ENCODE results near the gene SSR4.

Gene SSR4

GRCh38 chrX:153782871-153783270 is 11.6 kb upstream of the SSR4 start:
- Histone ChIP-seq H3K9ac (ENCODE audit: low read depth in 1 of 2, low read length in 2 of 2) (no peak overlapping the region), H3K27ac (ENCODE audit: low read depth, low read length) (no peak overlapping the region), H3K4me3 (ENCODE audit: low read depth in 1 of 2, low read length in 2 of 2) (no peak overlapping the region), H3K9me3 (ENCODE audit: control insufficient read depth in 1 of 2, low read length in 2 of 2) (no peaks in the 10 kb centered on the region), H3K4me1 (ENCODE audit: control insufficient read depth in 1 of 2, insufficient read depth in 2 of 2, low read length in 2 of 2) (peaks cover 0 to 7% of the 10 kb centered on the region in 2 donors), H3K27me3 (ENCODE audit: control insufficient read depth in 1 of 2, insufficient read depth in 2 of 2, low read length in 2 of 2) (peaks cover 0 to 9% of the 10 kb centered on the region in 2 donors), H3K36me3 (ENCODE audit: control insufficient read depth in 1 of 2, insufficient read depth in 2 of 2, low read length in 2 of 2) (peaks cover 0 to 22% of the 10 kb centered on the region in 2 donors)

- H3K27me3 ChIP-seq (ENCODE audit: control insufficient read depth in 1 of 2, insufficient read depth in 2 of 2, low read length in 2 of 2) = peaks cover 0 to 9% of the 10 kb centered on the region in 2 donors
- no peak overlapping the region for H3K27ac ChIP-seq (ENCODE audit: low read depth, low read length)
- peaks cover 0 to 7% of the 10 kb centered on the region in 2 donors for H3K4me1 ChIP-seq (ENCODE audit: control insufficient read depth in 1 of 2, insufficient read depth in 2 of 2, low read length in 2 of 2)
- H3K36me3 ChIP-seq (ENCODE audit: control insufficient read depth in 1 of 2, insufficient read depth in 2 of 2, low read length in 2 of 2) = peaks cover 0 to 26% of the 10 kb centered on the region in 2 donors
- H3K9ac ChIP-seq (ENCODE audit: low read depth in 1 of 2, low read length in 2 of 2) = no peak overlapping the region
- no peaks in the 10 kb centered on the region for H3K9me3 ChIP-seq (ENCODE audit: control insufficient read depth in 1 of 2, low read length in 2 of 2)
- H3K4me3 ChIP-seq (ENCODE audit: low read depth in 1 of 2, low read length in 2 of 2) = no peak overlapping the region
These were observed 11.0 kb upstream of the SSR4 start for GRCh38 chrX:153783378-153784013.

GRCh38 chrX:153784325-153784967 is 10.0 kb upstream of the SSR4 start:
- Histone ChIP-seq H3K9ac (ENCODE audit: low read depth in 1 of 2, low read length in 2 of 2) (no peak overlapping the region), H3K4me3 (ENCODE audit: low read depth in 1 of 2, low read length in 2 of 2) (no peak overlapping the region), H3K36me3 (ENCODE audit: control insufficient read depth in 1 of 2, insufficient read depth in 2 of 2, low read length in 2 of 2) (peaks cover 0 to 29% of the 10 kb centered on the region in 2 donors), H3K27ac (ENCODE audit: low read depth, low read length) (no peak overlapping the region), H3K27me3 (ENCODE audit: control insufficient read depth in 1 of 2, insufficient read depth in 2 of 2, low read length in 2 of 2) (peaks cover 0 to 9% of the 10 kb centered on the region in 2 donors), H3K9me3 (ENCODE audit: control insufficient read depth in 1 of 2, low read length in 2 of 2) (no peaks in the 10 kb centered on the region), H3K4me1 (ENCODE audit: control insufficient read depth in 1 of 2, insufficient read depth in 2 of 2, low read length in 2 of 2) (peaks cover 0 to 7% of the 10 kb centered on the region in 2 donors)

- Histone ChIP-seq H3K27me3 (ENCODE audit: control insufficient read depth in 1 of 2, insufficient read depth in 2 of 2, low read length in 2 of 2) (no peaks in the 10 kb centered on the region), H3K4me3 (ENCODE audit: low read depth in 1 of 2, low read length in 2 of 2) (no peak overlapping the region), H3K4me1 (ENCODE audit: control insufficient read depth in 1 of 2, insufficient read depth in 2 of 2, low read length in 2 of 2) (no peaks in the 10 kb centered on the region), H3K9me3 (ENCODE audit: control insufficient read depth in 1 of 2, low read length in 2 of 2) (no peaks in the 10 kb centered on the region), H3K9ac (ENCODE audit: low read depth in 1 of 2, low read length in 2 of 2) (no peak overlapping the region), H3K36me3 (ENCODE audit: control insufficient read depth in 1 of 2, insufficient read depth in 2 of 2, low read length in 2 of 2) (peaks cover 0 to 35% of the 10 kb centered on the region in 2 donors), H3K27ac (ENCODE audit: low read depth, low read length) (no peak overlapping the region)
These were observed 7.8 kb upstream of the SSR4 start for GRCh38 chrX:153786669-153787068.

- H3K27ac ChIP-seq (ENCODE audit: low read depth, low read length) = no peak overlapping the region
- peaks cover 12 to 13% of the 10 kb centered on the region in 2 donors for H3K4me1 ChIP-seq (ENCODE audit: control insufficient read depth in 1 of 2, insufficient read depth in 2 of 2, low read length in 2 of 2)
- no peak overlapping the region for H3K4me3 ChIP-seq (ENCODE audit: low read depth in 1 of 2, low read length in 2 of 2)
- H3K27me3 ChIP-seq (ENCODE audit: control insufficient read depth in 1 of 2, insufficient read depth in 2 of 2, low read length in 2 of 2) = no peaks in the 10 kb centered on the region
- H3K9me3 ChIP-seq (ENCODE audit: control insufficient read depth in 1 of 2, low read length in 2 of 2) = no peaks in the 10 kb centered on the region
- H3K9ac ChIP-seq (ENCODE audit: low read depth in 1 of 2, low read length in 2 of 2) = no peak overlapping the region
- peaks cover 0 to 35% of the 10 kb centered on the region in 2 donors for H3K36me3 ChIP-seq (ENCODE audit: control insufficient read depth in 1 of 2, insufficient read depth in 2 of 2, low read length in 2 of 2)
These were observed 4.8 kb upstream of the SSR4 start for GRCh38 chrX:153789654-153790053.

GRCh38 chrX:153791104-153791852 is 3.2 kb upstream of the SSR4 start:
- no peak overlapping the region for H3K4me3 ChIP-seq (ENCODE audit: low read depth in 1 of 2, low read length in 2 of 2)
- no peak overlapping the region for H3K9ac ChIP-seq (ENCODE audit: low read depth in 1 of 2, low read length in 2 of 2)
- no peaks in the 10 kb centered on the region for H3K9me3 ChIP-seq (ENCODE audit: control insufficient read depth in 1 of 2, low read length in 2 of 2)
- peaks cover 21% of the 10 kb centered on the region in 2 donors for H3K4me1 ChIP-seq (ENCODE audit: control insufficient read depth in 1 of 2, insufficient read depth in 2 of 2, low read length in 2 of 2)
- H3K27me3 ChIP-seq (ENCODE audit: control insufficient read depth in 1 of 2, insufficient read depth in 2 of 2, low read length in 2 of 2) = no peaks in the 10 kb centered on the region
- peaks cover 0 to 28% of the 10 kb centered on the region in 2 donors for H3K36me3 ChIP-seq (ENCODE audit: control insufficient read depth in 1 of 2, insufficient read depth in 2 of 2, low read length in 2 of 2)
- no peak overlapping the region for H3K27ac ChIP-seq (ENCODE audit: low read depth, low read length)

GRCh38 chrX:153792368-153792767 is 2.1 kb upstream of the SSR4 start:
- H3K27ac ChIP-seq (ENCODE audit: low read depth, low read length) = no peak overlapping the region
- H3K4me3 ChIP-seq (ENCODE audit: low read depth in 1 of 2, low read length in 2 of 2) = peak overlapping the region in 1 of 2 donors; percentile 80
- H3K27me3 ChIP-seq (ENCODE audit: control insufficient read depth in 1 of 2, insufficient read depth in 2 of 2, low read length in 2 of 2) = no peaks in the 10 kb centered on the region
- H3K4me1 ChIP-seq (ENCODE audit: control insufficient read depth in 1 of 2, insufficient read depth in 2 of 2, low read length in 2 of 2) = peaks cover 21 to 22% of the 10 kb centered on the region in 2 donors
- H3K9me3 ChIP-seq (ENCODE audit: control insufficient read depth in 1 of 2, low read length in 2 of 2) = no peaks in the 10 kb centered on the region
- H3K9ac ChIP-seq (ENCODE audit: low read depth in 1 of 2, low read length in 2 of 2) = no peak overlapping the region
- peaks cover 0 to 21% of the 10 kb centered on the region in 2 donors for H3K36me3 ChIP-seq (ENCODE audit: control insufficient read depth in 1 of 2, insufficient read depth in 2 of 2, low read length in 2 of 2)

GRCh38 chrX:153793291-153793690 is 1.2 kb upstream of the SSR4 start:
- no peaks in the 10 kb centered on the region for H3K9me3 ChIP-seq (ENCODE audit: control insufficient read depth in 1 of 2, low read length in 2 of 2)
- peak overlapping the region; percentile 80 to 82 for H3K4me3 ChIP-seq (ENCODE audit: low read depth in 1 of 2, low read length in 2 of 2)
- peak overlapping the region; percentile 36 for H3K27ac ChIP-seq (ENCODE audit: low read depth, low read length)
- H3K4me1 ChIP-seq (ENCODE audit: control insufficient read depth in 1 of 2, insufficient read depth in 2 of 2, low read length in 2 of 2) = peaks cover 21 to 22% of the 10 kb centered on the region in 2 donors
- H3K36me3 ChIP-seq (ENCODE audit: control insufficient read depth in 1 of 2, insufficient read depth in 2 of 2, low read length in 2 of 2) = peaks cover 0 to 23% of the 10 kb centered on the region in 2 donors
- H3K27me3 ChIP-seq (ENCODE audit: control insufficient read depth in 1 of 2, insufficient read depth in 2 of 2, low read length in 2 of 2) = no peaks in the 10 kb centered on the region
- peak overlapping the region; percentile 66 to 78 for H3K9ac ChIP-seq (ENCODE audit: low read depth in 1 of 2, low read length in 2 of 2)

- no peaks in the 10 kb centered on the region for H3K27me3 ChIP-seq (ENCODE audit: control insufficient read depth in 1 of 2, insufficient read depth in 2 of 2, low read length in 2 of 2)
- peak overlapping the region; percentile 77 to 81 for H3K4me3 ChIP-seq (ENCODE audit: low read depth in 1 of 2, low read length in 2 of 2)
- H3K27ac ChIP-seq (ENCODE audit: low read depth, low read length) = peak overlapping the region; percentile 66
- peak overlapping the region; percentile 63 for H3K9ac ChIP-seq (ENCODE audit: low read depth in 1 of 2, low read length in 2 of 2)
- peaks cover 0 to 21% of the 10 kb centered on the region in 2 donors for H3K36me3 ChIP-seq (ENCODE audit: control insufficient read depth in 1 of 2, insufficient read depth in 2 of 2, low read length in 2 of 2)
- H3K9me3 ChIP-seq (ENCODE audit: control insufficient read depth in 1 of 2, low read length in 2 of 2) = no peaks in the 10 kb centered on the region
- H3K4me1 ChIP-seq (ENCODE audit: control insufficient read depth in 1 of 2, insufficient read depth in 2 of 2, low read length in 2 of 2) = peaks cover 21 to 22% of the 10 kb centered on the region in 2 donors
These were observed 689 bp downstream of the SSR4 start for GRCh38 chrX:153794897-153795816.
